ENCODE measurements around the gene MAP3K6.

DNA sequence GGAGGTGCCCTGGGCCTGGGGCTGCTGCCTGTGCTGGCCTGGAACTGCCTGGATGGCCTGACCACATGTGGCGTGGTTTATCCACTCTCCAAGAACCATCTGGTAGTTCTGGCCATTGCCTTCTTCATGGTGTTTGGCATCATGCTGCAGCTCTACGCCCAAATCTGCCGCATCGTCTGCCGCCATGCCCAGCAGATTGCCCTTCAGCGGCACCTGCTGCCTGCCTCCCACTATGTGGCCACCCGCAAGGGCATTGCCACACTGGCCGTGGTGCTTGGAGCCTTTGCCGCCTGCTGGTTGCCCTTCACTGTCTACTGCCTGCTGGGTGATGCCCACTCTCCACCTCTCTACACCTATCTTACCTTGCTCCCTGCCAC lies 27.5 kb upstream of the MAP3K6 start:
- TF ChIP-seq CTCF (IDR thresholded peaks at IDR 0.05) (no peak), RAD21 (conservative IDR thresholded peaks at IDR 0.05 in 1 of 2, IDR thresholded peaks at IDR 0.05 in 1 of 2) (no peak), JUN (IDR thresholded peaks at IDR 0.05) (no peak), KDM1A (IDR thresholded peaks at IDR 0.05; ENCODE audit: low read depth) (no peak), POLR2A (IDR thresholded peaks at IDR 0.05; ENCODE audit: low read length) (no peak), CHD2 (IDR thresholded peaks at IDR 0.05; ENCODE audit: low read length, partially characterized antibody) (no peak), BCL3 (IDR thresholded peaks at IDR 0.05) (no peak), REST (IDR thresholded peaks at IDR 0.05) (no peak)
